Measurements from ENCODE around the gene ZNF792. TPM values are rescaled to one million over a fixed set of nuclear protein-coding genes. Genes with fewer than 3 reads are reported as not detected.
A peak's percentile ranks its signal among the peaks of the same experiment; 100 is the strongest.

The ZNF792 gene
- total RNA-seq, 3 donors from 2014 or later (not counting 1 experiment from before 2014, with no cell fraction given), result 11.9 to 19.6 (median 16.2) TPM

DNA sequence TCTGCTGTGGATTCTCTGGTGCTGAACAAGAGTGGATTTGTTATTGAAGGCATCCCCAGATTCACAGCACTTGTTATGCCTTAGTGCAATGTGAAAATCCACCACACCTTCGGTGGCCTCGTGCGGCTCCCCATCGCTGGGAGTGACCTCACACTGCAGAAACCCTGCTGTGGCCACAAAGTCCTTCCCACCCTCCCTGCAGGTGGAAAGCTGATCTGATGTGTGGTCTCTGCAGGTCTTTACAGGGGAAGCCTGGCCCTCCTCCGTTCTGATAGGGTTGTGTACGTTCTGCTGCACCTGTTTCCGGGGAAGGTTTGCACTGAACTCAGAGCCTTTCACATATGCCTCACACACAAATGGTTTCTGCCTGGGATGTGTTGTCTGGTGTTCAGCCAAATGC, 5.0 kb downstream of the ZNF792 start:
- peaks cover 73% of the 10 kb centered on the region for H3K36me3 Mint-ChIP-seq
- Histone ChIP-seq H3K4me1 (ENCODE audit: control insufficient read depth, insufficient read depth, low read length) (peaks cover 24% of the 10 kb centered on the region), H3K27me3 (ENCODE audit: control insufficient read depth, insufficient read depth, low read length) (no peaks in the 10 kb centered on the region), H3K27ac (ENCODE audit: low read length) (no peak overlapping the region), H3K9me3 (ENCODE audit: control insufficient read depth, insufficient read depth, low read length) (peaks cover 71% of the 10 kb centered on the region), H3K4me3 (ENCODE audit: low read length) (no peak overlapping the region), H3K36me3 (ENCODE audit: control insufficient read depth, insufficient read depth, low read length) (peaks cover 35% of the 10 kb centered on the region)
- DNase-seq, result no peak
- H3K9me3 Mint-ChIP-seq, result peaks cover 22 to 40% of the 10 kb centered on the region in 2 donors
- H3K27ac Mint-ChIP-seq, result no peak overlapping the region
- no peak overlapping the region for H3K4me3 Mint-ChIP-seq
- no peaks in the 10 kb centered on the region for H3K27me3 Mint-ChIP-seq (ENCODE audit: low read depth in 2 of 2)
- intact Hi-C loops (cut with micrococcal nuclease), result no loop called here
- no peak for ATAC-seq
- WGBS (ENCODE audit: insufficient coverage), result 98% methylated on average over 6 of the region's 7 CpGs
- peaks cover 18 to 37% of the 10 kb centered on the region in 2 donors for H3K4me1 Mint-ChIP-seq
- no peak for TF ChIP-seq CTCF (IDR thresholded peaks at IDR 0.05)

GRCh38 chr19:34957830-34958751, 5.9 kb downstream of the ZNF792 start:
- no peaks in the 10 kb centered on the region for H3K27me3 Mint-ChIP-seq (ENCODE audit: low read depth in 2 of 2)
- H3K9me3 Mint-ChIP-seq, result peaks cover 24 to 46% of the 10 kb centered on the region in 2 donors

GRCh38 chr19:34953092-34953491, 10.9 kb downstream of the ZNF792 start:
- Histone ChIP-seq H3K9me3 (ENCODE audit: control insufficient read depth, insufficient read depth, low read length) (peaks cover 32% of the 10 kb centered on the region), H3K27ac (ENCODE audit: low read length) (no peak overlapping the region), H3K4me1 (ENCODE audit: control insufficient read depth, insufficient read depth, low read length) (no peaks in the 10 kb centered on the region), H3K36me3 (ENCODE audit: control insufficient read depth, insufficient read depth, low read length) (peaks cover 4% of the 10 kb centered on the region), H3K27me3 (ENCODE audit: control insufficient read depth, insufficient read depth, low read length) (no peaks in the 10 kb centered on the region), H3K4me3 (ENCODE audit: low read length) (no peak overlapping the region)
- Mint-ChIP-seq H3K4me1 (peaks cover 0 to 4% of the 10 kb centered on the region in 2 donors), H3K27ac (no peak overlapping the region), H3K4me3 (no peak overlapping the region), H3K36me3 (peaks cover 84% of the 10 kb centered on the region), H3K9me3 (peaks cover 27 to 45% of the 10 kb centered on the region in 2 donors), H3K27me3 (ENCODE audit: low read depth in 2 of 2) (no peaks in the 10 kb centered on the region)
- no peak for DNase-seq
- ATAC-seq, result no peak
- TF ChIP-seq CTCF (IDR thresholded peaks at IDR 0.05), result no peak
- intact Hi-C loops (cut with micrococcal nuclease), result no loop called here

More at GRCh38 chr19:34957830-34958751, 5.9 kb downstream of the ZNF792 start:
- peaks cover 81% of the 10 kb centered on the region for H3K36me3 Mint-ChIP-seq
- 98% methylated on average over 21 of the region's 22 CpGs for WGBS (ENCODE audit: insufficient coverage)
- Histone ChIP-seq H3K4me3 (ENCODE audit: low read length) (no peak overlapping the region), H3K27ac (ENCODE audit: low read length) (no peak overlapping the region), H3K4me1 (ENCODE audit: control insufficient read depth, insufficient read depth, low read length) (peaks cover 20% of the 10 kb centered on the region), H3K27me3 (ENCODE audit: control insufficient read depth, insufficient read depth, low read length) (no peaks in the 10 kb centered on the region), H3K9me3 (ENCODE audit: control insufficient read depth, insufficient read depth, low read length) (peaks cover 71% of the 10 kb centered on the region), H3K36me3 (ENCODE audit: control insufficient read depth, insufficient read depth, low read length) (peaks cover 35% of the 10 kb centered on the region)
- TF ChIP-seq CTCF (IDR thresholded peaks at IDR 0.05), result no peak
- ATAC-seq (no peak), DNase-seq (peak in 1 of 2 donors; percentile 2)
- H3K4me1 Mint-ChIP-seq, result peaks cover 15 to 33% of the 10 kb centered on the region in 2 donors
- H3K4me3 Mint-ChIP-seq, result no peak overlapping the region
- intact Hi-C loops (cut with micrococcal nuclease), result no loop called here
- H3K27ac Mint-ChIP-seq, result no peak overlapping the region
